Karpas-422 (cell line): ENCODE results near the gene BAZ1B. TPM values are rescaled to one million over a fixed set of nuclear protein-coding genes. Genes with fewer than 3 reads are reported as not detected.
"Not testable (repeated sequence)": the region's sequence is repeated elsewhere in the genome, so short reads cannot be mapped to it uniquely, and the experiment has no call there.

Experiments
- DNase-seq: peaks from one replicate; pipeline ENCODE4 v3.0.0-alpha.2; 2015
- H2AFZ ChIP-seq: fragments of 200-600 bp; sonication (generic); 2 replicates; pipeline ENCODE4 v1.6.1; 2014; ENCODE audit warnings: antibody characterized with exemption, low read length, mixed read lengths
- H3K27ac ChIP-seq: fragments of 200-600 bp; sonication (generic); 2 replicates; pipeline ENCODE4 v1.5.1; 2014; ENCODE audit warnings: mild to moderate bottlenecking, low read length, moderate library complexity
- H3K27me3 ChIP-seq: fragments of 200-600 bp; sonication (generic); 2 replicates; pipeline ENCODE4 v1.6.1; 2014; ENCODE audit warnings: low read length, mixed read lengths
- H3K36me3 ChIP-seq: fragments of 200-600 bp; sonication (generic); 2 replicates; pipeline ENCODE4 v1.6.1; 2014; ENCODE audit warnings: low read length, mixed read lengths; ENCODE audit not compliant: insufficient read depth
- H3K4me1 ChIP-seq: fragments of 200-600 bp; sonication (generic); 2 replicates; pipeline ENCODE4 v1.6.1; 2014; ENCODE audit warnings: mild to moderate bottlenecking, low read length, mixed read lengths
- H3K4me2 ChIP-seq: fragments of 200-600 bp; sonication (generic); 2 replicates; pipeline ENCODE4 v1.6.1; 2014; ENCODE audit warnings: low read length, low read depth, mild to moderate bottlenecking; ENCODE audit not compliant: poor library complexity, severe bottlenecking
- H3K4me3 ChIP-seq: fragments of 200-600 bp; sonication (generic); 2 replicates; pipeline ENCODE4 v1.5.1; 2014; ENCODE audit warnings: mild to moderate bottlenecking, antibody characterized with exemption, low read length, mixed read lengths
- H3K79me2 ChIP-seq: fragments of 200-600 bp; sonication (generic); 2 replicates; pipeline ENCODE4 v1.6.1; 2014; ENCODE audit warnings: mild to moderate bottlenecking, low read length, mixed read lengths
- H3K9ac ChIP-seq: fragments of 200-600 bp; sonication (generic); 2 replicates; pipeline ENCODE4 v1.6.0; 2014; ENCODE audit warnings: low read length
- H3K9me2 ChIP-seq: fragments of 200-600 bp; sonication (generic), shearing (Covaris generic); replicated peaks from 2 replicates; pipeline ENCODE4 v1.6.0; 2014; ENCODE audit warnings: mild to moderate bottlenecking, low read length, moderate library complexity; ENCODE audit not compliant: insufficient read depth
- H3K9me3 ChIP-seq: fragments of 300-700, 200-600 bp; sonication (generic); 2 replicates; pipeline ENCODE4 v1.6.1; 2014; ENCODE audit warnings: low read length, mixed read lengths
- H4K20me1 ChIP-seq: fragments of 200-600 bp; sonication (generic); 2 replicates; pipeline ENCODE4 v1.6.1; 2014; ENCODE audit warnings: mild to moderate bottlenecking, antibody characterized with exemption, low read length, low read depth; ENCODE audit not compliant: insufficient read depth
- total RNA-seq: library from RNA; depleted of rRNA; stranded (reverse); fragments of >200 nt; shearing (Covaris generic); gene quantifications from 2 replicates; pipeline ENCODE4 v1.2.3, GENCODE V29; 2014; ENCODE audit warnings: low replicate concordance

The BAZ1B gene
- total RNA-seq, 1 experiment from 2014 or later: 51.2 TPM

DNA sequence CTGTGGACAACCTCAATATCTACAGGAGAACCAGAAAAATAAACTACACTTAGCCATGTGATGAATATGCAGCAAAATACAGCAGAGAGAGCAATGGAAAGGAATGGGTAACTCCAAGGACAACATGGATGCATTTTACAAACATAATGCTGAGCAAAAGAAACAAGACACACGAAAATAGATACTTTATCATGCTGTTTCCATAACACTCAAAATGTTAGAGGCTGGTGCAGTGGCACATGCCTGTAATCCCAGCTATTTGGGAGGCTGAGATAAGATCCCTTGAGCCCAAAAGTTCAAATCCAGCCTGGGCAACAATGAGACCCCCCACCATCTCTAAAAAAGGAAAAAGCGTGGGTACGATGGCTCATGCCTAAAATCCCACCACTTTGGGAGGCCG lies 27.1 kb upstream of the BAZ1B start:
- Histone ChIP-seq H3K4me3 (no peak overlapping the region), H3K9me2 (no peaks in the 10 kb centered on the region), H3K4me2 (no peak overlapping the region), H3K27me3 (no peaks in the 10 kb centered on the region), H3K79me2 (peaks cover 82% of the 10 kb centered on the region), H3K9ac (no peak overlapping the region), H3K36me3 (peaks cover 22% of the 10 kb centered on the region; the same call in 1 of the 2 replicates), H4K20me1 (peaks cover 16% of the 10 kb centered on the region; the same call in 1 of the 2 replicates), H3K9me3 (no peaks in the 10 kb centered on the region), H3K4me1 (no peaks in the 10 kb centered on the region), H2AFZ (no peak overlapping the region), H3K27ac (no peak overlapping the region)
- no peak for DNase-seq

- H3K9me3 ChIP-seq: no peaks in the 10 kb centered on the region
- H3K79me2 ChIP-seq: peaks cover 79% of the 10 kb centered on the region
- DNase-seq: no peak
- no peak overlapping the region for H2AFZ ChIP-seq
- H3K9me2 ChIP-seq: no peaks in the 10 kb centered on the region
- H3K27ac ChIP-seq: no peak overlapping the region
- no peak overlapping the region for H3K9ac ChIP-seq
- H3K4me1 ChIP-seq: no peaks in the 10 kb centered on the region
- H3K36me3 ChIP-seq: peaks cover 28% of the 10 kb centered on the region; the same call in 1 of the 2 replicates
- H4K20me1 ChIP-seq: peaks cover 16% of the 10 kb centered on the region; the same call in 1 of the 2 replicates
- no peak overlapping the region for H3K4me2 ChIP-seq
- no peaks in the 10 kb centered on the region for H3K27me3 ChIP-seq
- no peak overlapping the region for H3K4me3 ChIP-seq
These were observed 25.7 kb upstream of the BAZ1B start for GRCh38 chr7:73547841-73548240.

DNA sequence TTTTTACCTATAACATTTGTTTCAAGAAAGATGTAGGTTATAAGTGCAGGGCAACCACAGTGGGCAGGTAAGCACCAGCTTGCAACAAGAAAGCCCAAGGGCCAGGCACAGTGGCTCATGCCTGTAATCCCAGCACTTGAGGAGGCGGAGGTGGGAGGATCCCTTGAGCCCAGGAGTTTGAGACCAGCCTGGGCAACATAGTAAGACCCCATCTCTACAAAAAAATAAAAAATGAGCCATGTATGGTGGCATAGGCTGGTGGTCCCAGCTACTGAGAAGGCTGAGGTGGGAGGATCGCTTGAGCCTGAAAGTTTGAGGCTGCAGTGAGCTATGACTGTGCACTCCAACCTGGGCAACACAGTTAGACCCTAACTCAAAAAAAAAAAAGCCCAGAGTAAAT lies 22.6 kb upstream of the BAZ1B start:
- H3K79me2 ChIP-seq: peaks cover 60% of the 10 kb centered on the region
- no peaks in the 10 kb centered on the region for H3K4me1 ChIP-seq
- no peaks in the 10 kb centered on the region for H3K9me3 ChIP-seq
- no peak overlapping the region for H3K4me3 ChIP-seq
- H3K36me3 ChIP-seq: peaks cover 31% of the 10 kb centered on the region; the same call in 1 of the 2 replicates
- no peak overlapping the region for H3K9ac ChIP-seq
- no peaks in the 10 kb centered on the region for H3K27me3 ChIP-seq
- H3K4me2 ChIP-seq: no peak overlapping the region
- no peak overlapping the region for H3K27ac ChIP-seq
- no peak for DNase-seq
- no peak overlapping the region for H2AFZ ChIP-seq
- no peaks in the 10 kb centered on the region for H3K9me2 ChIP-seq
- H4K20me1 ChIP-seq: peaks cover 16% of the 10 kb centered on the region; the same call in 1 of the 2 replicates

GRCh38 chr7:73541722-73542121 lies 19.6 kb upstream of the BAZ1B start:
- no peaks in the 10 kb centered on the region for H3K27me3 ChIP-seq
- H3K27ac ChIP-seq: no peak overlapping the region
- H3K36me3 ChIP-seq: peaks cover 31% of the 10 kb centered on the region; the same call in 1 of the 2 replicates
- no peaks in the 10 kb centered on the region for H3K9me3 ChIP-seq
- no peaks in the 10 kb centered on the region for H3K4me1 ChIP-seq
- H3K4me3 ChIP-seq: no peak overlapping the region
- H3K9me2 ChIP-seq: no peaks in the 10 kb centered on the region
- H2AFZ ChIP-seq: no peak overlapping the region
- no peak for DNase-seq
- H3K9ac ChIP-seq: no peak overlapping the region
- H3K79me2 ChIP-seq: peaks cover 33% of the 10 kb centered on the region
- 0 out of 2 replicates have a peak, but pooled peaks cover 6% of the 10 kb centered on the region for H4K20me1 ChIP-seq
- no peak overlapping the region for H3K4me2 ChIP-seq

DNA sequence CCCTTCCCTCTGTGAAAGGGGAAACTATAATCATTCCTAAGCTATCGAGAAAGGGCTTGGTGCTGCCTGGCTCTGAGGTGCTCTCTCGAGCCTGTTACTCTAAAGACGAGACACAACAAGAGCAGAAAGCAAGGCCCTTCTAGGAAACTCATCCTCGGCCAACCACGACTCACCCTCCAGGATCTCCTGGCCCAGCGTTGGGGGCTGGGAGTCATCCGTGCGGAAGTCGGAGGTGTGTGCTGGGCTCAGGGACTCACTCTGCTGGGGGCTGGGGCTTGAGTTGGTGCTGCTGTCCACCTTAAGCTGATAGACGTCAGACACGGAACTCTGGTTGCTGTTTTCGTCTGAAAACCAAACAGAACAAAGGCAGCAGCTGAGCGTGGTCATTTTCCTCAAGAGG lies 17.6 kb upstream of the BAZ1B start:
- H3K79me2 ChIP-seq: peaks cover 17% of the 10 kb centered on the region
- peaks cover 34% of the 10 kb centered on the region; the same call in 1 of the 2 replicates for H3K36me3 ChIP-seq
- no peak overlapping the region for H3K9ac ChIP-seq
- no peaks in the 10 kb centered on the region for H3K4me1 ChIP-seq
- no peak overlapping the region for H3K4me2 ChIP-seq
- H3K4me3 ChIP-seq: no peak overlapping the region
- DNase-seq: no peak
- no peaks in the 10 kb centered on the region for H3K9me2 ChIP-seq
- H2AFZ ChIP-seq: no peak overlapping the region
- no peaks in the 10 kb centered on the region for H3K27me3 ChIP-seq
- 0 out of 2 replicates have a peak, but pooled peaks cover 2% of the 10 kb centered on the region for H4K20me1 ChIP-seq
- no peak overlapping the region for H3K27ac ChIP-seq
- H3K9me3 ChIP-seq: no peaks in the 10 kb centered on the region

GRCh38 chr7:73538510-73538909 lies 16.4 kb upstream of the BAZ1B start:
- not testable (repeated sequence) for H3K4me1 ChIP-seq, DNase-seq, H3K4me3 ChIP-seq, H3K4me2 ChIP-seq, H4K20me1 ChIP-seq, H3K9me2 ChIP-seq, H3K27me3 ChIP-seq, H3K27ac ChIP-seq, H3K9me3 ChIP-seq, H3K9ac ChIP-seq, H3K79me2 ChIP-seq, H2AFZ ChIP-seq
- H3K36me3 ChIP-seq: peaks cover 29% of the 10 kb centered on the region; the same call in 1 of the 2 replicates

- H2AFZ ChIP-seq: no peak overlapping the region
- H3K36me3 ChIP-seq: peaks cover 18% of the 10 kb centered on the region; the same call in 1 of the 2 replicates
- H3K4me1 ChIP-seq: no peaks in the 10 kb centered on the region
These were observed 15.0 kb upstream of the BAZ1B start for GRCh38 chr7:73537051-73537450.

GRCh38 chr7:73536479-73536878 lies 14.4 kb upstream of the BAZ1B start:
- no peak for DNase-seq
- Histone ChIP-seq H3K79me2 (no peaks in the 10 kb centered on the region), H3K9me3 (no peaks in the 10 kb centered on the region), H3K9me2 (no peaks in the 10 kb centered on the region), H3K4me2 (no peak overlapping the region), H3K4me1 (no peaks in the 10 kb centered on the region), H4K20me1 (no peaks in the 10 kb centered on the region), H3K27ac (no peak overlapping the region), H3K36me3 (peaks cover 17% of the 10 kb centered on the region; the same call in 1 of the 2 replicates), H3K27me3 (no peaks in the 10 kb centered on the region), H2AFZ (no peak overlapping the region), H3K9ac (no peak overlapping the region), H3K4me3 (no peak overlapping the region)

More at GRCh38 chr7:73537051-73537450, 15.0 kb upstream of the BAZ1B start:
- H3K79me2 ChIP-seq: no peaks in the 10 kb centered on the region
- no peak overlapping the region for H3K9ac ChIP-seq
- no peak overlapping the region for H3K27ac ChIP-seq
- no peak overlapping the region for H3K4me2 ChIP-seq
- no peaks in the 10 kb centered on the region for H4K20me1 ChIP-seq
- DNase-seq: no peak
- no peak overlapping the region for H3K4me3 ChIP-seq
- H3K9me2 ChIP-seq: no peaks in the 10 kb centered on the region
- H3K27me3 ChIP-seq: no peaks in the 10 kb centered on the region
- no peaks in the 10 kb centered on the region for H3K9me3 ChIP-seq
